ENCODE data around the gene CSK. TPM values are rescaled to one million over a fixed set of nuclear protein-coding genes. Genes with fewer than 3 reads are reported as not detected.
A peak's percentile ranks its signal among the peaks of the same experiment; 100 is the strongest.

CSK gene
- total and polyA plus RNA-seq, 2 experiments from 2014 or later: 13.6 to 27.5 TPM

GRCh38 chr15:74820056-74820455 is 38.2 kb downstream of the CSK start:
- H3K36me3 ChIP-seq (ENCODE audit: insufficient read depth): no peaks in the 10 kb centered on the region
- H4K20me1 ChIP-seq (replicated peaks; ENCODE audit: insufficient read depth): no peaks in the 10 kb centered on the region
- no peak overlapping the region for H3K27ac ChIP-seq (ENCODE audit: low read depth)
- no peaks in the 10 kb centered on the region for H3K79me2 ChIP-seq (replicated peaks; ENCODE audit: insufficient read depth)
- ATAC-seq (no peak), DNase-seq (ENCODE audit: low spot score) (no peak)
- 0 out of 2 replicates have a peak, but pooled peaks cover 7% of the 10 kb centered on the region for H3K4me1 ChIP-seq (ENCODE audit: insufficient read depth)
- Mint-ChIP-seq H3K36me3 (ENCODE audit: low read depth) (no peaks in the 10 kb centered on the region), H3K27me3 (ENCODE audit: insufficient read depth, low read depth, poor library complexity) (peaks cover 21% of the 10 kb centered on the region), H3K4me3 (no peak overlapping the region), H3K4me1 (peaks cover 24% of the 10 kb centered on the region), H3K9me3 (no peaks in the 10 kb centered on the region), H3K27ac (no peak overlapping the region)
- H2AFZ ChIP-seq: no peak overlapping the region
- peaks cover 3% of the 10 kb centered on the region; the same call in 1 of the 2 replicates for H3F3A ChIP-seq (replicated peaks; ENCODE audit: low read depth)
- TF ChIP-seq POLR2AphosphoS5 (IDR thresholded peaks at IDR 0.05; ENCODE audit: low read depth) (no peak), CREB1 (CRISPR knock-in tag; IDR thresholded peaks at IDR 0.05; ENCODE audit: low read depth) (no peak), ZNF331 (CRISPR knock-in tag; IDR thresholded peaks at IDR 0.05; ENCODE audit: low read depth) (no peak), EZH2 (IDR thresholded peaks at IDR 0.05; ENCODE audit: low read depth, unreplicated experiment) (no peak), STAT1 (IDR thresholded peaks at IDR 0.05; ENCODE audit: unreplicated experiment) (no peak), JUNB (IDR thresholded peaks at IDR 0.05; ENCODE audit: unreplicated experiment) (no peak), REST (IDR thresholded peaks at IDR 0.05; ENCODE audit: unreplicated experiment) (no peak), ZNF114 (CRISPR knock-in tag; IDR thresholded peaks at IDR 0.05) (no peak), NANOG (IDR thresholded peaks at IDR 0.05; ENCODE audit: borderline replicate concordance) (no peak), EZH2phosphoT487 (IDR thresholded peaks at IDR 0.05; ENCODE audit: unreplicated experiment) (no peak)
- no peak overlapping the region for H3K4me3 ChIP-seq
- no peaks in the 10 kb centered on the region for H3K9me2 ChIP-seq (ENCODE audit: insufficient read depth)
- H3K27me3 ChIP-seq (ENCODE audit: insufficient read depth): peaks cover 6% of the 10 kb centered on the region
- H3K4me2 ChIP-seq: no peak overlapping the region

- H3F3A ChIP-seq (replicated peaks; ENCODE audit: low read depth): peaks cover 3% of the 10 kb centered on the region; the same call in 1 of the 2 replicates
- H3K27me3 ChIP-seq (ENCODE audit: insufficient read depth): peaks cover 17% of the 10 kb centered on the region
- peak; percentile 75 for ATAC-seq
- H3K4me3 ChIP-seq: no peak overlapping the region
- DNase-seq (ENCODE audit: low spot score): peak; percentile 49
- H3K4me1 ChIP-seq (ENCODE audit: insufficient read depth): 0 out of 2 replicates have a peak, but pooled peaks cover 7% of the 10 kb centered on the region
- H2AFZ ChIP-seq: no peak overlapping the region
- Mint-ChIP-seq H3K4me3 (no peak overlapping the region), H3K9me3 (no peaks in the 10 kb centered on the region), H3K36me3 (ENCODE audit: low read depth) (no peaks in the 10 kb centered on the region), H3K27me3 (ENCODE audit: insufficient read depth, low read depth, poor library complexity) (peaks cover 31% of the 10 kb centered on the region), H3K4me1 (peaks cover 24% of the 10 kb centered on the region), H3K27ac (no peak overlapping the region)
- H3K27ac ChIP-seq (ENCODE audit: low read depth): no peak overlapping the region
- H3K36me3 ChIP-seq (ENCODE audit: insufficient read depth): no peaks in the 10 kb centered on the region
- no peaks in the 10 kb centered on the region for H3K79me2 ChIP-seq (replicated peaks; ENCODE audit: insufficient read depth)
- TF ChIP-seq EZH2phosphoT487 (IDR thresholded peaks at IDR 0.05; ENCODE audit: unreplicated experiment) (no peak), STAT1 (IDR thresholded peaks at IDR 0.05; ENCODE audit: unreplicated experiment) (no peak)
- no peaks in the 10 kb centered on the region for H3K9me2 ChIP-seq (ENCODE audit: insufficient read depth)
- no peak overlapping the region for H3K4me2 ChIP-seq
- no peaks in the 10 kb centered on the region for H4K20me1 ChIP-seq (replicated peaks; ENCODE audit: insufficient read depth)
Measured at GRCh38 chr15:74821091-74821789, 39.4 kb downstream of the CSK start.

Measured in GM23338 (cell line).